IPS-20b (cell line): Measurements from ENCODE around the gene CATSPERB.
"Not testable (repeated sequence)": the region's sequence is repeated elsewhere in the genome, so short reads cannot be mapped to it uniquely, and the experiment has no call there.

Experiments used
- H3K27ac ChIP-seq: one replicate; pipeline ENCODE4 v1.5.1; 2013; ENCODE audit warnings: low read length
- H3K27me3 ChIP-seq: 2 replicates; pipeline ENCODE4 v1.6.1; 2013; ENCODE audit warnings: mild to moderate bottlenecking, low read length, inconsistent platforms; ENCODE audit not compliant: insufficient read depth
- H3K36me3 ChIP-seq: 2 replicates; pipeline ENCODE4 v1.6.1; 2013; ENCODE audit warnings: low read depth, mild to moderate bottlenecking, inconsistent platforms, low read length, moderate library complexity; ENCODE audit not compliant: insufficient read depth
- H3K4me1 ChIP-seq: 2 replicates; pipeline ENCODE4 v1.6.1; 2013; ENCODE audit warnings: mild to moderate bottlenecking, control low read depth, inconsistent platforms, low read length, moderate library complexity; ENCODE audit not compliant: insufficient read depth
- H3K4me3 ChIP-seq: 2 replicates; pipeline ENCODE4 v1.5.1; 2013; ENCODE audit warnings: mild to moderate bottlenecking, low read length, inconsistent platforms
- H3K9ac ChIP-seq: 2 replicates; pipeline ENCODE4 v1.6.1; 2013; ENCODE audit warnings: low read depth, mild to moderate bottlenecking, inconsistent platforms, low read length, moderate library complexity
- H3K9me3 ChIP-seq: 2 replicates; pipeline ENCODE4 v1.6.1; 2013; ENCODE audit warnings: mild to moderate bottlenecking, low read depth, low read length, inconsistent platforms; ENCODE audit not compliant: insufficient read depth

Gene CATSPERB

DNA sequence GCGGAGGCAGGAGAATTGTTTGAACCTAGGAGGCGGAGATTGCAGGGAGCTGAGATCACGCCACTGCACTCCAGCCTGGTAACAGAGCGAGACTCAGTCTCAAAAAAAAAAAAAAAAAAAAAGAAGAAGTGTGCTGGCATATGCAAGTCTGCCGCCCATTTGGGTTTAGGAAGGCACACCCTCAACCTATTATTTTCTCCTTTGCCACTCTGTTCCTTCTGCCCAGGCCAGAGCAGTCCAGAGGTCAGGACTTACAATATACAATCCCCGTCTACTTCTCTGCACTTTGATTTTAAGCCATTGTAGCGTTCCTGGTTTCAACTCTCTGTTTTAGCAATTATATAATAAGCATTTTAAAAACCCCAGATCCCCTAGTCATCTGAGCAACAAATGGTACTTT, 39.8 kb downstream of the CATSPERB start:
- Histone ChIP-seq H3K9me3 (peaks cover 10% of the 10 kb centered on the region; the same call in 1 of the 2 replicates), H3K9ac (no peak overlapping the region), H3K4me3 (no peak overlapping the region), H3K27me3 (no peaks in the 10 kb centered on the region), H3K27ac (no peak overlapping the region), H3K36me3 (no peaks in the 10 kb centered on the region), H3K4me1 (peaks cover 9% of the 10 kb centered on the region; the same call in 1 of the 2 replicates)

DNA sequence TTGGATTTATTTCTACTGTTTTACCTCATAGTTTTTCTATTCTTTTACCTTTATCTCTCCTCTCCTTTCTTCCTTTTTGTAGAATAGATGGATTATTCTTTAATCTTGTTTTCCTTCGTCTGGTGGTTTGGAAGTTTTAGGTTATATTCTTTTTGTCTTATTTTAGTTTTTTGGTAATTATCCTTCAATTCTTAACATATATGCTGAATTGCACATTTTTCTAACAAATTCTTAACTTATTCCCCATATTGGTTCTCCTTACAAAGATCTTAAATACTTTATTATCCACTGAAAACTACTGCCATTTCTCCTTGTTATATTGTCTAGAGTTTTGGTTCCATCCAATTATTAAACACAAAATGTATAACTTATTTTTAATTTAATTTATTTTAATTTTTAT, 42.3 kb downstream of the CATSPERB start:
- Histone ChIP-seq H3K4me3 (no peak overlapping the region), H3K27me3 (no peaks in the 10 kb centered on the region), H3K27ac (no peak overlapping the region), H3K36me3 (no peaks in the 10 kb centered on the region), H3K9me3 (peaks cover 10% of the 10 kb centered on the region; the same call in 1 of the 2 replicates), H3K9ac (no peak overlapping the region), H3K4me1 (peaks cover 4% of the 10 kb centered on the region; the same call in 1 of the 2 replicates)

DNA sequence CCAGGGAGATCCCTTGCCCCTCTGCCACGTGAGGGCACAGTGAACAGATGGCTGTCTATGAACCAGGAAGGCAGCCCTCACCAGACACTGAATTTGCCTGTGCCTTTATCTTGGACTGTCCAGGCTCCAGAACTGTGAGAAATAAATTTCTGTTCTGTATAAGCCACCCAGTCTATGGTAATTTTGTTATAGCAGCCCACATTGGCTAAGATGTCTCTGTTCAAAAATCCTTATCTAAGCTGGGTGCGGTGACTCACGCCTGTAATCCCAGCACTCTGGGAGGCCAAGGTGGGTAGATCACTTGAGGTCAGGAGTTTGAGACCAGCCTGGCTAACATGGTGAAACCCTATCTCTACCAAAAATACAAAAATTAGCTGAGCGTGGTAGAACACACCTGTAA, 44.5 kb downstream of the CATSPERB start:
- not testable (repeated sequence) for H3K36me3 ChIP-seq, H3K27ac ChIP-seq, H3K4me3 ChIP-seq, H3K9ac ChIP-seq, H3K4me1 ChIP-seq, H3K27me3 ChIP-seq
- H3K9me3 ChIP-seq = peaks cover 10% of the 10 kb centered on the region; the same call in 1 of the 2 replicates

DNA sequence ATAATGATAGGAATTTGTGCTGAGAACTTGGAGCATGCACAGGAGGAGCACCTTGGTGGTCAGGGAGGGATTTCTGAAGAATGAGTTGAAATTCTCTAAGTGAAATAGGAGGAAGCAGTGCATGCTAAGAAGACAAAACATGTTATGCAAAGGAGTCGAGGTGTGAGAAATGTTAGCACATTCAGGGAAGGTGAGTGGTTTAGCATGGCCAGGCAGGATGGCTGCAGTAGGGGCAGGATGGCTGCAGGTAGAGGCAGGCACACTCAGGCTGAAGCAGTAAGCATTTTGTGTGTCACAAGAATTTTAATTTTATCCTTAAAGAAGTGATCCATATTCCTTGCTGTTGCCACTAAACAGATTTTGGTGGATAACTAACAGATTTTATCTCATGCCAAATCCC, 46.3 kb downstream of the CATSPERB start:
- Histone ChIP-seq H3K4me1 (no peaks in the 10 kb centered on the region), H3K4me3 (no peak overlapping the region), H3K36me3 (no peaks in the 10 kb centered on the region), H3K27me3 (no peaks in the 10 kb centered on the region), H3K9ac (no peak overlapping the region), H3K27ac (no peak overlapping the region), H3K9me3 (peaks cover 20% of the 10 kb centered on the region)

DNA sequence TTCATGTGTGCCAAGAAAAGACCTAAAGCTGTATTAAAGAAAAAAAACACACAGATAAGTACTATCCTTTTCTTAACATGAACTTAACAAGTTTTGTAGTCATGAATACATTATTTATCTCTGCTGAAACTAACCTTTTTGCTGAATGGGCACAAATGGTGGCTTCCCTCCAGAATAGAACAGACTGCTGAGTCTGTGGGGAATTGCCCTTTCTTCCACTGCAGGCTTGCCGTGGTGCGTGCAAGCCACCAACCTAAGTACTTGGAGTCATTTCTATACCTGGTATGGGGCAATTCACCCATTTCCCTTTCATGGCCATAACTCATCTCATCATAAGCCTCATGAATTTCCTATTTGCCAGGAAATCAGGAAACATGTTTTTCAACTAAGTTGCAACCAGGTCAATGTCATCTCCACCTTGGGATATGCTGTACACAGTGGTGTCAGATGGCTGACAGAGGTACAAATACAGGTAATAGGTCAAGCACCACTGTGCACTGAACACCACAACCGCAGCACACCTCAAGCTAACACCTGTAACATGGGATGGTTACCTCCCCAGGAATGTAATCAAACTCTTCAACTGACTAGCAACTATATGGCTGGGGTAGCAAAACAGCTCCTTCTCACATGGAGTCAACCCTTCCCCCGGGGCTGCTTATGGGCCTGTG, 49.9 kb downstream of the CATSPERB start:
- Histone ChIP-seq H3K36me3 (no peaks in the 10 kb centered on the region), H3K9me3 (peaks cover 44% of the 10 kb centered on the region), H3K4me1 (no peaks in the 10 kb centered on the region), H3K4me3 (no peak overlapping the region), H3K27ac (no peak overlapping the region), H3K9ac (no peak overlapping the region), H3K27me3 (no peaks in the 10 kb centered on the region)

DNA sequence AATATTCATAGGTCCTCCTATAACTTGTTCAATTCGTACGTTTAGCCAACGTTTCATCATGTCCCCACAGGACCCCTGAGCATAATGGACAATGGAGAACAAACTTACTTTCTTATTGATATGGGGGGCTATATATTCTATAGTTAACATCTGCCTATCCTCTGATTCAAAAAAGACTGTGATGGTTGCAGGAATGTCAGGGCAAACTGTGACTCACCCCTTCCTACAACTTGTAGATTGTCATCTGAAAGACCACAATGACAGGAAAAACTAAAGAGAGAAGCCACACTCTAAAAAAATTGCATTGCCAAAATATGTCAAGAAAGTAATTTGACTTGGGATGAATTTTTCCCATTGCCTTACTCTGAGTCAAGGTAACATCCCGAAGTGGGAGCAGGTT, 50.8 kb downstream of the CATSPERB start:
- Histone ChIP-seq H3K4me3 (no peak overlapping the region), H3K4me1 (no peaks in the 10 kb centered on the region), H3K9ac (no peak overlapping the region), H3K27ac (no peak overlapping the region), H3K36me3 (no peaks in the 10 kb centered on the region), H3K27me3 (no peaks in the 10 kb centered on the region), H3K9me3 (peaks cover 44% of the 10 kb centered on the region)

DNA sequence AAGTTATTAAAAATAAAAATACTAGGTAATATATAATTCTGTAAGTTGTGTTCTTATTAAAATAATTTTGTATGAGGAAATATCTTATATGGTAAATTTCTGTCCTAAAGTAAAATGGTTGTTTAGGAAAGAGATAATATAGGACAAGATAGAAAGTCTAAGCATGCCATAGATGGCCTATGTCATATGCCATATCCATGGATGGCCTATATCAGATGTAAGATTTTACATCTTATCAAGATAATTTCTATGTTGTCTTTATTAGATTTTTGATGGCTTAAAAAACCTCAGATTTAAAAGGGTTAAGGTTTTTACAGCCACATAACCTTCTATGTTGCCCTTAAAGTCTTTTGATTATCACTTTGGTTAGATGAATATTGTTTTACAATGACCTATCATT, 52.6 kb downstream of the CATSPERB start:
- no peaks in the 10 kb centered on the region for H3K4me1 ChIP-seq
- H3K9ac ChIP-seq = no peak overlapping the region
- no peaks in the 10 kb centered on the region for H3K27me3 ChIP-seq
- H3K4me3 ChIP-seq = no peak overlapping the region
- peaks cover 44% of the 10 kb centered on the region for H3K9me3 ChIP-seq
- H3K27ac ChIP-seq = no peak overlapping the region
- H3K36me3 ChIP-seq = no peaks in the 10 kb centered on the region

DNA sequence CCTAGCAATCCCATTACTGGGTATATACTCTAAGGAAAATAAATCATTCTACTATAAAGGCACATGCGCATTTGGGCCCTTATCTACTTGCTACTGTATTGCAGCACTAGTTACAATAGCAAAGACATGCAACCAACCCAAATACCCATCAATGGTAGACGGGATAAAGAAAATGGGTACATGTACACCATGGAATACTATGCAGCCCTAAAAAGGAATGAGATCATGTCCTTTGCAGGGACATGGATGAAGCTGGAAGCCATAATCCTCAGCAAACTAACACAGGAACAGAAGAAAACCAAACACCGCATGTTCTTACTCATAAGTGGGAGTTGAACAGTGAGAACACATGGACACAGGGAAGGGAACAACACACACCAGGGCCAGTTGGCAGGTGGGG, 54.2 kb downstream of the CATSPERB start:
- H3K4me3 ChIP-seq, H3K36me3 ChIP-seq, H3K27me3 ChIP-seq, H3K4me1 ChIP-seq, H3K27ac ChIP-seq, H3K9ac ChIP-seq: not testable (repeated sequence)
- peaks cover 48% of the 10 kb centered on the region for H3K9me3 ChIP-seq

DNA sequence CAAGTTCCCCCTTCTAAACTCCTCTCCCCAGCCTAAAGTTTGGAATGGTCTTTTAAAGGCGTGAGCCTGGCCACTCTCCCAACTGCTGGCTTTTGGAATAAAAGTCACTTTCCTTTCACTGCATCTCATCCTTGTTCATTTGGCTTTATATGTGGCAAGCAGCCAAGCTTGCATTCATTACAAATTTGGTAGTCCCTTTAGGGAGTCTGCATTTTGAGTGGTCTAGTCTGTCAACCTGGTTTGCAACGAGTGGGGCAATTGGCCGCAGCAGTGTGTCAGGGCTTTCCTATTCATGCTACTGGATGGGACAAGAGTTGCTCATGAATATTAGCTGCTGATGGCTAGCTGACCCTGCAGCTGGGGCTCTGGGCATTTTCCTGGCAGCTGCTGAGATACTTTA, 57.0 kb downstream of the CATSPERB start:
- no peaks in the 10 kb centered on the region for H3K4me1 ChIP-seq
- H3K4me3 ChIP-seq = no peak overlapping the region
- no peaks in the 10 kb centered on the region for H3K27me3 ChIP-seq
- no peak overlapping the region for H3K9ac ChIP-seq
- peaks cover 27% of the 10 kb centered on the region for H3K9me3 ChIP-seq
- H3K36me3 ChIP-seq = no peaks in the 10 kb centered on the region
- H3K27ac ChIP-seq = no peak overlapping the region

DNA sequence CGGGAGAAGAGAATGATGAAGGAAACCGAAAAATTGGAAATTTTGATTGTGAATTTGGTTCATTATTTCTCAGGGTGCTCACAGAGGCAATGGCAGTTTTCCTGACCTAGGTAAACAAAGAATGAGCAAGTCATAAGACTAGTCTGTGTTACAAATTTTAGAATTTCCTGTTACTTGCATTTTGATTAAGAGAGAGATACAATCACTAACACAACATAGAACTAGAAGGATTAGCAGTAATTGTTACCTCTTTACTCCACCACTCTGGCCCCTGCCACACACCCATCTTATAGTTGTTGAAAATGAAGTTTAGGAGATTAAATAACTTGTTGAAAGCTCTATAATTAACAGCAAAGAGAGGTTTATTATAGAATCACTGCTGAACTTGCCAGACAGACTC, 62.0 kb downstream of the CATSPERB start:
- no peak overlapping the region for H3K4me3 ChIP-seq
- no peaks in the 10 kb centered on the region for H3K36me3 ChIP-seq
- H3K27ac ChIP-seq = no peak overlapping the region
- H3K27me3 ChIP-seq = no peaks in the 10 kb centered on the region
- no peak overlapping the region for H3K9ac ChIP-seq
- no peaks in the 10 kb centered on the region for H3K4me1 ChIP-seq
- peaks cover 4% of the 10 kb centered on the region; the same call in 1 of the 2 replicates for H3K9me3 ChIP-seq

DNA sequence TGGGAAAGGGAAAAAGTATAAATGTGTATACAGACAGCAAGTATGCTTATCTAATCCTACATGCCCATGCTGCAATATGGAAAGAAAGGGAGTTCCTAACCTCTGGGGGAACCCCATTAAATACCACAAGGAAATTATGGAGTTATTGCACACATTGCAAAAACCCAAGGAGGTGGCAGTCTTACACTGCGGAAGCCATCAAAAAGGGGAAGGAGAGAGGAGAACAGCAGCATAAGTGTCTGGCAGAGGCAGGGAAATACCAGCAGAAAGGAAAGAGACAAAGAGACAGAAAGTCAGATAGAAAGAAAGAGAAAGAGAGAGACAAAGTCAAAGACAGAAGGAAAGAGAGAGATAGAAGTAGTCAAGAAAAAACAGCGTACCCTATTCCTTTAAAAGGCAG, 64.8 kb downstream of the CATSPERB start:
- not testable (repeated sequence) for H3K4me1 ChIP-seq, H3K9me3 ChIP-seq, H3K4me3 ChIP-seq, H3K27me3 ChIP-seq, H3K9ac ChIP-seq, H3K36me3 ChIP-seq, H3K27ac ChIP-seq

DNA sequence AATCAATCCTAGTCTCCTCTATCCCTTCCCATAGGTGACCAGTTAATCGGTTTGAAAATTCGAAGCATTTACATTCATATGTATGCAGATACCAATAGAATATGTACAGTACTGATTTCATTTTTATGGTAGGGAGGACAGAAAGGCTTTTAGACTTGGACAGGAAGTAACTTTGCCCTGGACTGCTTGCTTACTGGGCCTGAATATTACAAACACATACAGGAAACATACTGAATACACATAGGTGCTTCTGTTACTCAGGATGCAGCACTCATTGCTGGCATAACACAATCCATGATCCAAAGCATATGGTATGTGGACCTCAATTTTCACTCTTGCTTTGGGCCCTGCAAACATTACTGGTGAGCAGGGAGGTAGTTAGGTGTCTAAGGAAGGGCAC, 71.1 kb downstream of the CATSPERB start:
- H3K36me3 ChIP-seq = no peaks in the 10 kb centered on the region

More for the DNA sequence above, 71.1 kb downstream of the CATSPERB start:
- Histone ChIP-seq H3K9ac (no peak overlapping the region), H3K9me3 (no peaks in the 10 kb centered on the region), H3K4me3 (no peak overlapping the region), H3K4me1 (no peaks in the 10 kb centered on the region), H3K27me3 (no peaks in the 10 kb centered on the region), H3K27ac (no peak overlapping the region)
